Mesenchymal stem cell (in vitro differentiated cells and primary cell): ENCODE results near the gene PTS.

ENCODE experiments used
- DNase-seq: peaks from one replicate; pipeline ENCODE4 v3.0.0-alpha.2; 2013
- H2AFZ ChIP-seq: one replicate; pipeline ENCODE4 v1.6.1; 2013; ENCODE audit warnings: low read depth, mild to moderate bottlenecking, control low read depth, inconsistent platforms, low read length, moderate library complexity
- H2AK5ac ChIP-seq: 2 replicates; pipeline ENCODE4 v1.6.1; 2013; ENCODE audit warnings: low read length, moderate library complexity, mild to moderate bottlenecking, inconsistent platforms; ENCODE audit not compliant: severe bottlenecking
- H2BK120ac ChIP-seq: one replicate; pipeline ENCODE4 v1.6.1; 2013; ENCODE audit warnings: low read depth, mild to moderate bottlenecking, inconsistent platforms, low read length, moderate library complexity
- H2BK12ac ChIP-seq, 2 experiments: one replicate each; pipeline ENCODE4 v1.6.1; 2013; ENCODE audit warnings: inconsistent platforms in 2 of 2, low read length in 2 of 2, mild to moderate bottlenecking in 2 of 2, moderate library complexity in 2 of 2, control low read depth in 1 of 2
- H2BK15ac ChIP-seq: one replicate; pipeline ENCODE4 v1.6.1; 2013; ENCODE audit warnings: mild to moderate bottlenecking, low read depth, inconsistent platforms; ENCODE audit not compliant: poor library complexity, severe bottlenecking
- H2BK5ac ChIP-seq: 2 replicates; pipeline ENCODE4 v1.6.1; 2013; ENCODE audit warnings: low read depth, mild to moderate bottlenecking, low read length, control low read depth, inconsistent platforms; ENCODE audit not compliant: poor library complexity, severe bottlenecking
- H3K14ac ChIP-seq, 2 experiments: one replicate each; pipeline ENCODE4 v1.6.1; 2013; ENCODE audit warnings: inconsistent platforms in 2 of 2, low read length in 2 of 2, control low read depth in 1 of 2, mild to moderate bottlenecking in 1 of 2, moderate library complexity in 1 of 2
- H3K18ac ChIP-seq, 2 experiments: one replicate each; pipeline ENCODE4 v1.6.1; 2013; ENCODE audit warnings: inconsistent platforms in 2 of 2, low read length in 2 of 2, control low read depth in 1 of 2, low read depth in 1 of 2, mild to moderate bottlenecking in 1 of 2
- H3K23ac ChIP-seq, 2 experiments: one replicate each; pipeline ENCODE4 v1.6.1; 2013; ENCODE audit warnings: inconsistent platforms in 2 of 2, low read length in 2 of 2, mild to moderate bottlenecking in 2 of 2, moderate library complexity in 2 of 2, control low read depth in 1 of 2
- H3K27ac ChIP-seq: 2 replicates; pipeline ENCODE4 v1.5.1; 2013; ENCODE audit warnings: mild to moderate bottlenecking, moderate library complexity, low read length, control low read depth, inconsistent platforms; ENCODE audit not compliant: poor library complexity, severe bottlenecking
- H3K27me3 ChIP-seq, 2 experiments: 2 replicates each; pipeline versions ENCODE4 v1.6.1 to v1.7.0; 2013; ENCODE audit warnings: low read length in 2 of 2, mild to moderate bottlenecking in 2 of 2, moderate library complexity in 2 of 2, control low read depth in 1 of 2, inconsistent platforms in 1 of 2; ENCODE audit not compliant: control insufficient read depth in 1 of 2, insufficient read depth in 1 of 2
- H3K36me3 ChIP-seq, 2 experiments: 2 replicates each; pipeline versions ENCODE4 v1.6.1 to v1.7.0; 2013; ENCODE audit warnings: low read length in 2 of 2, control low read depth in 1 of 2, inconsistent platforms in 1 of 2, low read depth in 1 of 2, mild to moderate bottlenecking in 1 of 2; ENCODE audit not compliant: insufficient read depth in 2 of 2, control insufficient read depth in 1 of 2
- H3K4ac ChIP-seq, 2 experiments: one replicate each; pipeline ENCODE4 v1.6.1; 2013; ENCODE audit warnings: inconsistent platforms in 2 of 2, low read length in 2 of 2, mild to moderate bottlenecking in 2 of 2, moderate library complexity in 2 of 2, control low read depth in 1 of 2, low read depth in 1 of 2
- H3K4me1 ChIP-seq: 2 replicates; pipeline ENCODE4 v1.6.1; 2013; ENCODE audit warnings: low read depth, low read length, control low read depth; ENCODE audit not compliant: control insufficient read depth, insufficient read depth
- H3K4me2 ChIP-seq: 2 replicates; pipeline ENCODE4 v1.6.1; 2013; ENCODE audit warnings: low read length, mild to moderate bottlenecking, inconsistent platforms; ENCODE audit not compliant: poor library complexity, severe bottlenecking
- H3K4me3 ChIP-seq, 2 experiments: 2 replicates each; pipeline versions ENCODE4 v1.5.1 to v1.7.0; 2013; ENCODE audit warnings: low read length in 2 of 2, mild to moderate bottlenecking in 2 of 2, control low read depth in 1 of 2, low read depth in 1 of 2; ENCODE audit not compliant: insufficient read depth in 1 of 2
- H3K79me1 ChIP-seq: replicated peaks from 2 replicates; pipeline ENCODE4 v1.6.1; 2013; ENCODE audit warnings: mild to moderate bottlenecking, control low read depth, low read length, inconsistent platforms; ENCODE audit not compliant: poor library complexity, severe bottlenecking
- H3K9ac ChIP-seq: 2 replicates; pipeline ENCODE4 v1.7.0; 2013; ENCODE audit warnings: mild to moderate bottlenecking, low read length, moderate library complexity
- H3K9me3 ChIP-seq: 2 replicates; pipeline ENCODE4 v1.7.0; 2013; ENCODE audit warnings: mild to moderate bottlenecking, low read length; ENCODE audit not compliant: control insufficient read depth
- H4K8ac ChIP-seq: one replicate; pipeline ENCODE4 v1.6.1; 2013; ENCODE audit warnings: inconsistent platforms, mild to moderate bottlenecking, low read length, moderate library complexity
- H4K91ac ChIP-seq: one replicate; pipeline ENCODE4 v1.6.1; 2013; ENCODE audit warnings: mild to moderate bottlenecking, low read length, inconsistent platforms
- WGBS: methylation state at CpG from one replicate; pipeline ENCODE4 v1.1.7; 2013; ENCODE audit warnings: mixed read lengths; 5-methylcytosine and 5-hydroxymethylcytosine counted together

The PTS gene

DNA sequence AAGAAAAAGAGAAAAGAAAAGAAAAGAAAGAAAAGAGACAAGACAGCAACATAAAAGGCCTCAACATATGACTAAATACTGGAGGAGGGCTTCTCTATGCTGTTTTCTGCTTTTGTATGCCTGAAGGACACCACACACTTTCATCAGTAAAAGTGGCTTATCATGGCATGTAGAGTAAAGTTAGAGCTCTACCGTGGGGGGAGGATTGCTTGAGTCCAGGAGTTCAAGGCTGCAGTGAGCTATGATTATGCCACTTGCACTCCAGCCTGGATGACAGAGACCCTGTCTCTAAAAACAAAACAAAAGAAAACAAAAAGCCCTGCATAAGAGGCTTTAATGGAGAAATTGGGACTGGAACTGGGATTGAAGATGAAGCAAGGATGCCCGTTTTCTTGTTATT lies 5.7 kb downstream of the PTS start:
- WGBS: 90% methylated on average over 2 of the region's 2 CpGs
- H2BK120ac ChIP-seq: no peak overlapping the region
- H3K79me1 ChIP-seq: peaks cover 13% of the 10 kb centered on the region
- no peak overlapping the region for H2AK5ac ChIP-seq
- H3K9ac ChIP-seq: no peak overlapping the region
- H3K27ac ChIP-seq: no peak overlapping the region
- no peak overlapping the region for H3K23ac ChIP-seq
- no peak overlapping the region for H4K91ac ChIP-seq
- no peak overlapping the region for H3K14ac ChIP-seq
- H3K4me3 ChIP-seq: no peak overlapping the region
- H3K9me3 ChIP-seq: no peaks in the 10 kb centered on the region
- H2BK5ac ChIP-seq: no peak overlapping the region
- H2BK12ac ChIP-seq: no peak overlapping the region
- H3K18ac ChIP-seq: no peak overlapping the region
- no peak overlapping the region for H3K4me2 ChIP-seq
- DNase-seq: no peak
- no peak overlapping the region for H2AFZ ChIP-seq
- H2BK15ac ChIP-seq: no peak overlapping the region
- no peak overlapping the region for H3K4ac ChIP-seq
- no peak overlapping the region for H4K8ac ChIP-seq
- H3K27me3 ChIP-seq: no peaks in the 10 kb centered on the region
- peaks cover 3% of the 10 kb centered on the region for H3K4me1 ChIP-seq
- H3K36me3 ChIP-seq: peaks cover 9 to 82% of the 10 kb centered on the region in 2 experiments

DNA sequence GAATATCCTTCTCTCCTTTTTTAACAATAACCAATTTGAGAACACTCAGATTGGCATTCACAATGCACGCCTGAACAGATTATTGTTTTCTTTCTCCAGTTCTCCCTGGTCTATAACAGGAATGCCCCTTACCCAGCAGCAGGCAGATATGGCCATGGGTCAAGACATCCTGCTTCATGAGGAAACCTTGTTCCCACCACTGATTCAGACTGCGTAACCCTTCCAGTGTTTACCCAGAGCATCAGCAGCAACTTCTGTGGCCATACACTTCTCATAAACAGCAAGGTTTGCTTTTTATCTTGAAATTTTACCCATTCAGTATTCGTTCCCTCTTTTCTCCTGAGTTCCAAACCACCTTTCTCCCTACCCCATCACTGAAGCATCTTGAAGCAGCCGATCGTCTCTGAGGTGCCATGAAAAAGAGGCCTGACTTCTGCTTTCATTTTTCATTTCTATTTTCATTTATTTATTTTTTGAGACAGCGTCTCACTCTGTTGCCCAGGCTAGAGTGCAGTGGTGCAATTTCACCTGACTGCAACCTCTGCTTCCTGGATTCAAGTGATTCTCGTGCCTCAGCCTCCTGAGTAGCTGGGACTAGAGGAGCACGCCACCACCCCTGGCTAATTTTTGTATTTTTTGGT lies 9.6 kb downstream of the PTS start:
- H2AK5ac ChIP-seq: no peak overlapping the region
- H3K18ac ChIP-seq: no peak overlapping the region
- H4K91ac ChIP-seq: no peak overlapping the region
- no peak overlapping the region for H3K4me2 ChIP-seq
- no peak overlapping the region for H2BK12ac ChIP-seq
- no peak overlapping the region for H4K8ac ChIP-seq
- H2BK120ac ChIP-seq: no peak overlapping the region
- DNase-seq: no peak
- H3K79me1 ChIP-seq: peaks cover 9% of the 10 kb centered on the region
- H3K4me3 ChIP-seq: no peak overlapping the region
- H2BK5ac ChIP-seq: no peak overlapping the region
- H3K27me3 ChIP-seq: no peaks in the 10 kb centered on the region
- H3K4ac ChIP-seq: no peak overlapping the region
- no peak overlapping the region for H3K9ac ChIP-seq
- no peak overlapping the region for H3K27ac ChIP-seq
- no peak overlapping the region for H3K23ac ChIP-seq
- WGBS: 98% methylated on average over 8 of the region's 8 CpGs
- H3K4me1 ChIP-seq: no peaks in the 10 kb centered on the region
- H3K14ac ChIP-seq: no peak overlapping the region
- no peak overlapping the region for H2AFZ ChIP-seq
- no peaks in the 10 kb centered on the region for H3K9me3 ChIP-seq
- H3K36me3 ChIP-seq: peaks cover 26 to 85% of the 10 kb centered on the region in 2 experiments
- no peak overlapping the region for H2BK15ac ChIP-seq

DNA sequence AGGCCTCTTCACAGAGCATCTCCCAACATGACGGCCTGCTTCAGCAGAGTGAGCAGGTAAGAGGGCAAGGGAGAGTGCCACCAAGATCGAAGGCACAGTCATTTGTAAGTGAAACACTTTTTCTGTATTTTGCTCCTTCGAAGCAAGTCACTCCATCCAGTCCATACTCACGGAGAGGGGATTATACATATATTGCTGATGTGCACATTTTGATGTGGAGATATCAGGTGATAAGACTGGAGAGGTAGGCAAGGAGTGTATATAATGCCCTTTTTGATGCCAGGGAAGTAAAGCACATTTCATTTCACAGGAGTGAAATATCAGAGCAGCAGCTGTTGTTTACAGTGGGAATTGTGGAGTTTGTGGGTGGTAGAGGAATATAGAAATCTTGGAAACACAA lies 11.2 kb downstream of the PTS start:
- Histone ChIP-seq H3K4ac (no peak overlapping the region), H3K18ac (no peak overlapping the region), H3K79me1 (peaks cover 3% of the 10 kb centered on the region), H3K36me3 (peaks cover 26 to 83% of the 10 kb centered on the region in 2 experiments), H4K8ac (no peak overlapping the region), H2AK5ac (no peak overlapping the region), H2BK120ac (no peak overlapping the region), H3K9me3 (no peaks in the 10 kb centered on the region), H2BK15ac (no peak overlapping the region), H3K4me1 (no peaks in the 10 kb centered on the region), H4K91ac (no peak overlapping the region), H3K27ac (no peak overlapping the region), H3K9ac (no peak overlapping the region), H3K23ac (no peak overlapping the region), H2BK5ac (no peak overlapping the region), H2AFZ (no peak overlapping the region), H2BK12ac (no peak overlapping the region), H3K4me3 (no peak overlapping the region), H3K27me3 (no peaks in the 10 kb centered on the region), H3K14ac (no peak overlapping the region), H3K4me2 (no peak overlapping the region)
- WGBS: 98% methylated on average over 4 of the region's 4 CpGs
- no peak for DNase-seq

DNA sequence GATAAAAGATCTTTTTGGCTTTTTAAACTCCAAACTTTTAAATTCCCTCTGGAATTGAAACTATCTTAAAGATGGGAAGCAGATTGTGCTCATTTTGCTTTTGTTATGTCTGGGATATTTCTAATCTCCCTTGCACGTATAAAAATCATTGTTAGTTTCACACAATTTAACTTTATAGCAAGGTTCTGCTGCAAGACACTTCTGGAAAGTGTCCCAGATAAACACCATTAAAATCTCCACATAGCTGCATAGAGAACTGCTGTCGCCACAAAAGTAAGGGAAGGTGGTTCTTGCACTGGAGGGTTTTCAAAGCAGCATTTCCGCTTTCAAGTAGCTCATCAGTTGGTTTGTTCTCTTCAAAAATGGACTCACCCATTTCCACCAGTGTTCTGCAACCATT lies 11.8 kb downstream of the PTS start:
- no peaks in the 10 kb centered on the region for H3K4me1 ChIP-seq
- peaks cover 26 to 78% of the 10 kb centered on the region in 2 experiments for H3K36me3 ChIP-seq
- H2AFZ ChIP-seq: no peak overlapping the region
- no peak overlapping the region for H2BK120ac ChIP-seq
- H4K8ac ChIP-seq: no peak overlapping the region
- H3K4me2 ChIP-seq: no peak overlapping the region
- no peak overlapping the region for H2BK5ac ChIP-seq
- 89% methylated on average over 1 of the region's 3 CpGs for WGBS
- H3K18ac ChIP-seq: no peak overlapping the region
- DNase-seq: no peak
- H3K27me3 ChIP-seq: no peaks in the 10 kb centered on the region
- H3K79me1 ChIP-seq: no peaks in the 10 kb centered on the region
- H3K4me3 ChIP-seq: no peak overlapping the region
- H3K14ac ChIP-seq: no peak overlapping the region
- no peak overlapping the region for H3K27ac ChIP-seq
- no peak overlapping the region for H3K4ac ChIP-seq
- no peak overlapping the region for H2AK5ac ChIP-seq
- no peak overlapping the region for H2BK12ac ChIP-seq
- H3K23ac ChIP-seq: no peak overlapping the region
- no peaks in the 10 kb centered on the region for H3K9me3 ChIP-seq
- no peak overlapping the region for H3K9ac ChIP-seq
- no peak overlapping the region for H4K91ac ChIP-seq
- no peak overlapping the region for H2BK15ac ChIP-seq
